Measurements from ENCODE around the gene DNAJC30. TPM values are rescaled to one million over a fixed set of nuclear protein-coding genes. Genes with fewer than 3 reads are reported as not detected.

DNAJC30 gene
- polyA plus RNA-seq, 1 donor from 2014 or later = 1.3 TPM

GRCh38 chr7:73708961-73709549, 25.8 kb upstream of the DNAJC30 start:
- Histone ChIP-seq H3F3A (ENCODE audit: insufficient read depth, low read length, poor library complexity, severe bottlenecking) (no peaks in the 10 kb centered on the region), H3K4me2 (ENCODE audit: low read length) (no peak overlapping the region), H3K9ac (ENCODE audit: low read length) (no peak overlapping the region), H3K27ac (ENCODE audit: low read length) (no peak overlapping the region), H3K4me3 (ENCODE audit: low read length) (no peak overlapping the region), H4K20me1 (ENCODE audit: insufficient read depth) (no peaks in the 10 kb centered on the region), H3K79me2 (replicated peaks; ENCODE audit: insufficient read depth, low read length) (no peaks in the 10 kb centered on the region), H3K9me2 (ENCODE audit: insufficient read depth, low read length) (no peaks in the 10 kb centered on the region), H3K27me3 (ENCODE audit: insufficient read depth, low read depth, low read length) (no peaks in the 10 kb centered on the region), H3K9me3 (ENCODE audit: low read length) (no peaks in the 10 kb centered on the region), H3K36me3 (ENCODE audit: insufficient read depth, low read length) (no peaks in the 10 kb centered on the region), H2AFZ (ENCODE audit: low read depth, low read length) (no peak overlapping the region)
- no peak for TF ChIP-seq MXI1 (conservative IDR thresholded peaks at IDR 0.05; ENCODE audit: poor library complexity, severe bottlenecking)
- no peak for TF ChIP-seq POLR2AphosphoS5 (IDR thresholded peaks at IDR 0.05)
- TF ChIP-seq SMC3 (conservative IDR thresholded peaks at IDR 0.05; ENCODE audit: poor library complexity) = no peak

- H3K9me3 ChIP-seq (ENCODE audit: low read length) = no peaks in the 10 kb centered on the region
- H3K4me2 ChIP-seq (ENCODE audit: low read length) = no peak overlapping the region
- no peaks in the 10 kb centered on the region for H3K36me3 ChIP-seq (ENCODE audit: insufficient read depth, low read length)
- H2AFZ ChIP-seq (ENCODE audit: low read depth, low read length) = no peak overlapping the region
- H3K27me3 ChIP-seq (ENCODE audit: insufficient read depth, low read depth, low read length) = no peaks in the 10 kb centered on the region
- no peak overlapping the region for H3K4me3 ChIP-seq (ENCODE audit: low read length)
- H3K9ac ChIP-seq (ENCODE audit: low read length) = no peak overlapping the region
- no peaks in the 10 kb centered on the region for H3K9me2 ChIP-seq (ENCODE audit: insufficient read depth, low read length)
- H3F3A ChIP-seq (ENCODE audit: insufficient read depth, low read length, poor library complexity, severe bottlenecking) = no peaks in the 10 kb centered on the region
- no peaks in the 10 kb centered on the region for H4K20me1 ChIP-seq (ENCODE audit: insufficient read depth)
- TF ChIP-seq CTCF (IDR thresholded peaks at IDR 0.05; ENCODE audit: poor library complexity, severe bottlenecking) = no peak
- TF ChIP-seq SMC3 (conservative IDR thresholded peaks at IDR 0.05; ENCODE audit: poor library complexity) = no peak
- TF ChIP-seq MXI1 (conservative IDR thresholded peaks at IDR 0.05; ENCODE audit: poor library complexity, severe bottlenecking) = no peak
- no peak for TF ChIP-seq RAD21 (conservative IDR thresholded peaks at IDR 0.05)
- TF ChIP-seq EP300 (conservative IDR thresholded peaks at IDR 0.05; ENCODE audit: poor library complexity, severe bottlenecking) = no peak
- no peak for TF ChIP-seq EZH2 (IDR thresholded peaks at IDR 0.05; ENCODE audit: borderline replicate concordance, insufficient read depth, low read length, poor library complexity, severe bottlenecking)
- no peak for TF ChIP-seq REST (IDR thresholded peaks at IDR 0.05; ENCODE audit: borderline replicate concordance)
- no peak for TF ChIP-seq POLR2AphosphoS5 (IDR thresholded peaks at IDR 0.05)
- no peak for TF ChIP-seq TAF1 (IDR thresholded peaks at IDR 0.05; ENCODE audit: low read depth)
- no peak overlapping the region for H3K27ac ChIP-seq (ENCODE audit: low read length)
- H3K79me2 ChIP-seq (replicated peaks; ENCODE audit: insufficient read depth, low read length) = no peaks in the 10 kb centered on the region
Measured at GRCh38 chr7:73707045-73707631, 23.9 kb upstream of the DNAJC30 start.
